LNCAP (cell line): ENCODE results near the gene CRYL1.

Experiments used
- TF ChIP-seq, protein P1 (sequence below): fragments of 450-650 bp; IDR thresholded peaks from 2 replicates; pipeline ENCODE4 v1.5.1; 2017; ENCODE audit warnings: mild to moderate bottlenecking

CRYL1 gene

GRCh38 chr13:20525144-20525600 lies 485 bp downstream of the CRYL1 start:
- TF ChIP-seq, protein P1, sequence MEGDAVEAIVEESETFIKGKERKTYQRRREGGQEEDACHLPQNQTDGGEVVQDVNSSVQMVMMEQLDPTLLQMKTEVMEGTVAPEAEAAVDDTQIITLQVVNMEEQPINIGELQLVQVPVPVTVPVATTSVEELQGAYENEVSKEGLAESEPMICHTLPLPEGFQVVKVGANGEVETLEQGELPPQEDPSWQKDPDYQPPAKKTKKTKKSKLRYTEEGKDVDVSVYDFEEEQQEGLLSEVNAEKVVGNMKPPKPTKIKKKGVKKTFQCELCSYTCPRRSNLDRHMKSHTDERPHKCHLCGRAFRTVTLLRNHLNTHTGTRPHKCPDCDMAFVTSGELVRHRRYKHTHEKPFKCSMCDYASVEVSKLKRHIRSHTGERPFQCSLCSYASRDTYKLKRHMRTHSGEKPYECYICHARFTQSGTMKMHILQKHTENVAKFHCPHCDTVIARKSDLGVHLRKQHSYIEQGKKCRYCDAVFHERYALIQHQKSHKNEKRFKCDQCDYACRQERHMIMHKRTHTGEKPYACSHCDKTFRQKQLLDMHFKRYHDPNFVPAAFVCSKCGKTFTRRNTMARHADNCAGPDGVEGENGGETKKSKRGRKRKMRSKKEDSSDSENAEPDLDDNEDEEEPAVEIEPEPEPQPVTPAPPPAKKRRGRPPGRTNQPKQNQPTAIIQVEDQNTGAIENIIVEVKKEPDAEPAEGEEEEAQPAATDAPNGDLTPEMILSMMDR = no peak

DNA sequence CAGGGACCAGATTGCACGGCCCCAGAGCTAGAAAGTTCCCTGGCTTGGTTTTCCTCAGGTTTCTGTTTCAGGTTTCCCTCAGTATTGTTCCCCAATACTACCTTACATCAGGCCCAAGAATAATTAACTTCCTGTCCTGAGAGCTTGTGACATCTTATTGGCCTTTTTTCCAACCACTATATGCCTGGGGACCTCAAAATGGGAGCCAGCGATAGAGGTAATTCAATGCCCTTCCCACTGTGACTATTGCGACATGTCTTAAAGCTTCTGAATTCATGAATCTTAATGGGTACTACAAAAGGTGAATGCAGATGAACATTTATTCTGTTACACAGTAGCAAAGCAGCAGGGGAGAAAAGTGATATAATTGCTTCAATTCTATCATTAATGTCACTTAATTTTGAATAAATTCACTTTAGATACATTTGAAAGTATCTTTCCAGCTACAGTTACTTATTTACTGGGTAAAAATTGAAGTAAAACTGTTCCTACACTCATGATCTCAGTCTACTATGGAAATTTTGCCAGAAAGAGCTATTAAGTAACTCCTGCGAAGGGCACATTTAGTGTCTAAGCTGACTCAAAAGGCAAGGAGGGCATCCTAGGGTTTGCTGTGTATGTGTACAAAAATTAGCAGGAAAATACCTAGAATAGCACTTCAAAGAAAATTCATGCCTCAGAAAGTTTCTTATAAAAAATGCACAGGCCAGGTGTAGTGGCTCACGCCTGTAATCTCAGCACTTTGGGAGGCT lies 4.1 kb downstream of the CRYL1 start:
- TF ChIP-seq, protein P1 = no peak

- TF ChIP-seq, protein P1 = no peak
These were observed 5.8 kb downstream of the CRYL1 start for GRCh38 chr13:20519875-20520274.

GRCh38 chr13:20518660-20519100 lies 7.0 kb downstream of the CRYL1 start:
- TF ChIP-seq, protein P1 = no peak

DNA sequence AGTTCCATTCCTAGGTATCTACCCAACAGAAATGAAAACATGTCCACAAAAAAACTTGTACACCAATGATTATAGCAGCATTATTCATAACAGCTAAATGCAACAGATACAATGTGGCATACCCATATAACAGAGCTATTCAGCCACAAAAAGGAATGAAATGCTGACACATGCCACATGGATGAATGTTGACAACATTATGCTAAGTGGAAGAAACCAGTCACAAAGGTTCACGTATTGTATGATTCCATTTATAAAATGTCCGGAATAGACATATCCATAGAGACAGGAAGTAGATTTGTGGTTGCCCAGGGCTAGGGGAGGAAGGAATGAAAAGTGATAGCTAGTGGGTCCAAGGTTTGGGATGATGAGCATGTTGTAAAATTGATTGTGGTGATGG lies 10.8 kb downstream of the CRYL1 start:
- TF ChIP-seq, protein P1 = no peak

DNA sequence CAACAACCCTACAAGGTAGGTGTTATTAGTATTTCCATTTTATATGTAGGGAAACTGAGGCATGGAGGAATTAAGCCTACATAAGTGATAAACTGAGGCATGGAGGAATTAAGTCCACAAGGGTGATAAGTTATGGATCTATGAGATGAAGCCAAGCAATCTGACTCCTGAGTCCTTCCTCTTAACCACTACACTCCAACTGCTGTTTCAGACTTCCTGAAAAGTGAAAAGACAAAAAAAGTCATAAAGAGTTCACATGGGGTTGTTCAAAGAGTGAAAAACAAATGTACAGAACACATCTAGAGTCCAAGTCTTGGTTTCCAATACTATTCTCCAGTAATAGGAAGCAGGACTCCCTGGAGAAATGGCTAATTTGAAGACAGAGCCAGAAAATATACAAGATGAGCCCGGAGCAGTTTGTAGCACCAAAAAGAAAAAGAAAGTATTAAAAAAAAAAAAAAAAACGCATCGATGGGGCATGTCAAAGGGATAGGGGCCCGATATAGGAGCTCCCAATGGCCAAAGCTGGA lies 12.1 kb downstream of the CRYL1 start:
- TF ChIP-seq, protein P1 = no peak

DNA sequence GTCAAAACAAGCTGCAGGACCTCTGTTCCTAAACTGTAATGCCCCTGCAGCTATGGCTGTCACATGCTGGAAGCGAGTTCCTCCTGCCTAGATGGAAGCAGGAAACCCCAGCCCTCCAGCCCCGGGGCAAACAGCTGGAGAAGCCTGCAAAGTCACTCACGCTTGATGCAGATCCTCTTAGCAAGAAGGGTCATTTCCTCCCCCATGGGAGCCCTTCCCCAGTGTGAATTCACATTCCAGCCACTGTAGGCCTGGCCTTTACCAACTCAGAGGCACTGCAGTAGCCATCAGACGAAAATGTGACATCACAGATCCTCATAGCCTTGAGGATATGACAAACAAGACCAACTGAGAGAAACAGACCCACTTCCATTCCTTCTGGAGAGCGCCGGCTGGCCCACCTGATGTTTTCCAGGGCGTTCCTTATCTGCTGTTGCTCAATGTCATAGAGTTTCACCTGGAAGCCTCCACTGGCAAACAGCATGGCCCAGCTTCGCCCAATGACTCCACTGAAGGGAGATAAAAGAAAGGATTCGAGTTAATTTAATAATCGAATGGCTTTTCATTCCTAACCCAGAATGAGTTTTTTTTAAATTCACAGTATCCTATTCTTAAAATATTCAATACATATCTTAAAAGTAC lies 13.5 kb downstream of the CRYL1 start:
- TF ChIP-seq, protein P1 = no peak
